Liver (tissue), 9 donors: ENCODE results near the gene RALGPS2. TPM values are rescaled to one million over a fixed set of nuclear protein-coding genes. Genes with fewer than 3 reads are reported as not detected.

Experiments
- DNase-seq: peaks from one replicate; pipeline ENCODE4 v3.0.0-alpha.2; 2017; ENCODE audit warnings: low spot score
- H3K27ac ChIP-seq, 2 donors: one replicate each; pipeline ENCODE4 v1.7.0; 2013; ENCODE audit warnings: inconsistent platforms in 2 of 2, low read length in 2 of 2, control low read depth in 1 of 2, low read depth in 1 of 2, mild to moderate bottlenecking in 1 of 2
- H3K27me3 ChIP-seq, 4 donors: one replicate each; pipeline versions ENCODE4 v1.6.1 to v1.7.0; 2013; ENCODE audit warnings: low read length in 3 of 4, inconsistent platforms in 1 of 4, mild to moderate bottlenecking in 1 of 4, moderate library complexity in 1 of 4; ENCODE audit not compliant: control insufficient read depth in 4 of 4, insufficient read depth in 4 of 4
- H3K36me3 ChIP-seq, 4 donors: one replicate each; pipeline versions ENCODE4 v1.6.1 to v1.7.0; 2013; ENCODE audit warnings: low read length in 3 of 4, mild to moderate bottlenecking in 3 of 4, low read depth in 1 of 4, moderate library complexity in 1 of 4; ENCODE audit not compliant: control insufficient read depth in 4 of 4, insufficient read depth in 3 of 4
- H3K4me1 ChIP-seq, 4 donors: one replicate each; pipeline versions ENCODE4 v1.6.1 to v1.7.0; 2013; ENCODE audit warnings: low read length in 3 of 4, mild to moderate bottlenecking in 3 of 4, moderate library complexity in 1 of 4; ENCODE audit not compliant: control insufficient read depth in 4 of 4, insufficient read depth in 4 of 4
- H3K4me3 ChIP-seq, 3 donors: one replicate each; pipeline versions ENCODE4 v1.6.1 to v1.7.0; 2013; ENCODE audit warnings: low read length in 3 of 3, control low read depth in 1 of 3, low read depth in 1 of 3, mild to moderate bottlenecking in 1 of 3
- H3K9ac ChIP-seq, 2 donors: one replicate each; pipeline ENCODE4 v1.7.0; 2013; ENCODE audit warnings: low read length in 2 of 2, mild to moderate bottlenecking in 2 of 2, moderate library complexity in 2 of 2, control low read depth in 1 of 2, low read depth in 1 of 2
- H3K9me3 ChIP-seq, 4 donors: one replicate each; pipeline versions ENCODE4 v1.6.1 to v1.7.0; 2013; ENCODE audit warnings: low read length in 3 of 4; ENCODE audit not compliant: control insufficient read depth in 4 of 4
- EGR1 ChIP-seq, 2 donors: IDR thresholded peaks; 2 replicates each; pipeline ENCODE4 v1.6.1; 2016 to 2018; ENCODE audit warnings: antibody characterized with exemption in 2 of 2, low read depth in 2 of 2
- FOXA1 ChIP-seq: IDR thresholded peaks from 2 replicates; pipeline ENCODE4 v1.6.1; 2016; ENCODE audit warnings: antibody characterized with exemption
- FOXA2 ChIP-seq: IDR thresholded peaks from 2 replicates; pipeline ENCODE4 v1.6.1; 2016; ENCODE audit warnings: antibody characterized with exemption
- GABPA ChIP-seq, 2 donors: IDR thresholded peaks in 1 of 2; conservative IDR thresholded peaks in 1 of 2; 2 replicates each; pipeline ENCODE4 v1.6.1; 2016; ENCODE audit warnings: antibody characterized with exemption in 2 of 2, mild to moderate bottlenecking in 1 of 2, moderate library complexity in 1 of 2
- HNF4A ChIP-seq, 2 donors: conservative IDR thresholded peaks; 2 replicates each; pipeline ENCODE4 v1.6.1; 2016; ENCODE audit warnings: antibody characterized with exemption in 2 of 2, mild to moderate bottlenecking in 2 of 2
- HNF4G ChIP-seq: IDR thresholded peaks from 2 replicates; pipeline ENCODE4 v1.6.1; 2016; ENCODE audit warnings: antibody characterized with exemption
- JUND ChIP-seq, 2 donors: IDR thresholded peaks; 2 replicates each; pipeline ENCODE4 v1.6.1; 2016; ENCODE audit warnings: antibody characterized with exemption in 2 of 2
- NR2F2 ChIP-seq: IDR thresholded peaks from 2 replicates; pipeline ENCODE4 v1.6.1; 2016; ENCODE audit warnings: antibody characterized with exemption
- RAD21 ChIP-seq, 2 donors: IDR thresholded peaks; 2 replicates each; pipeline ENCODE4 v1.6.1; 2016; ENCODE audit warnings: antibody characterized with exemption in 2 of 2, mild to moderate bottlenecking in 2 of 2
- RXRA ChIP-seq, 2 donors: IDR thresholded peaks; 2 replicates each; pipeline ENCODE4 v1.6.1; 2017 to 2018; ENCODE audit warnings: antibody characterized with exemption in 2 of 2, mild to moderate bottlenecking in 1 of 2
- SP1 ChIP-seq: IDR thresholded peaks from 2 replicates; pipeline ENCODE4 v1.6.1; 2018; ENCODE audit warnings: antibody characterized with exemption, mild to moderate bottlenecking
- TAF1 ChIP-seq: conservative IDR thresholded peaks from 2 replicates; pipeline ENCODE4 v1.6.1; 2016; ENCODE audit warnings: antibody characterized with exemption, mild to moderate bottlenecking
- YY1 ChIP-seq: IDR thresholded peaks from 2 replicates; pipeline ENCODE4 v1.6.1; 2016; ENCODE audit warnings: antibody characterized with exemption, mild to moderate bottlenecking
- ZBTB33 ChIP-seq: IDR thresholded peaks from 2 replicates; pipeline ENCODE4 v1.6.1; 2016; ENCODE audit warnings: antibody characterized with exemption
- WGBS: extraction: QIAGEN DNeasy Blood & Tissue Kit; methylation state at CpG from one replicate; pipeline ENCODE4 v1.1.7; 2013; 5-methylcytosine and 5-hydroxymethylcytosine counted together
- polyA plus RNA-seq, 2 donors: library from polyadenylated mRNA; stranded (reverse) in 1 of 2; unstranded in 1 of 2; fragments of 200-250 nt in 1 of 2; fragments of >200 nt in 1 of 2; fragmentation: Nextera tagmentation in 1 of 2; extraction: Ambion mirVana in 1 of 2; gene quantifications; one replicate each; pipeline versions ENCODE4 v1.2.1 to v1.2.3, GENCODE V29; 2013 to 2015
- total RNA-seq, 2 donors: library from RNA; depleted of rRNA; stranded (reverse); fragments of >200 nt; gene quantifications; one replicate each; pipeline ENCODE4 v1.2.3, GENCODE V29; 2014
- TF ChIP-seq, protein P1 (sequence below): IDR thresholded peaks from 2 replicates; pipeline ENCODE4 v1.6.1; 2016; ENCODE audit warnings: antibody characterized with exemption
- TF ChIP-seq, protein P2 (sequence below): fragments of 150-350 bp; IDR thresholded peaks from 2 replicates; pipeline ENCODE4 v1.5.1; 2017; ENCODE audit warnings: improper control_type of control experiment, low read depth, low read length; ENCODE audit not compliant: missing input control
- TF ChIP-seq, protein P3 (sequence below): IDR thresholded peaks from 2 replicates; pipeline ENCODE4 v1.6.1; 2016; ENCODE audit warnings: antibody characterized with exemption
- TF ChIP-seq, protein P4 (sequence below): IDR thresholded peaks from 2 replicates; pipeline ENCODE4 v1.6.1; 2016; ENCODE audit warnings: antibody characterized with exemption, mild to moderate bottlenecking
- donor health status: healthy.
- donor health status: healthy.
- donor health status: healthy.
- donor health status: healthy.
- donor health status: healthy.

The RALGPS2 gene
- total and polyA plus RNA-seq, 4 donors: 8.1 to 39.2 (median 16.9) TPM

DNA sequence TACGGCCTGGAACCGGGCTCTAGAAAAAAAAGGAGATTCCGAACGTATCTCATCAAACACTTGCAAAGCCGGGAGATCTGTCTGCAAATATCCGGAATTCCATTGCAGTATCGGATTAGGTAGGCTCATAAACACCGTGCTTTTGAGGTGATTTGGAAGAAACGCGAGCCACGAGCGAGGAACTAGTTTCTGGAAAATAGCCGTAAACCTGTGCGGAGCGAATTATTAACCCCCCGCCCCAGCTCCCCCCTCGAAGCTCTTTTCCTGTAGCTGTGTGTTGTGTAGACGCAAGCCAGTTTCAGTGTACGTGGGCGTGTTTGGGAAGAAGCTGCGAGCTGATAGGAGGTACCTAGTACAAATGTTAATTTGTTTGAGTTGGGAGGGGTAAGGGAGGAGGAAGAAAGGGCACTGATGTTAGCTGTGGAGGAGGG, 1.1 kb downstream of the RALGPS2 start:
- WGBS: under 1% methylated on average over 21 of the region's 21 CpGs
- Histone ChIP-seq H3K9me3 (no peaks in the 10 kb centered on the region), H3K4me1 (peaks cover 3 to 24% (median 8%) of the 10 kb centered on the region in 4 donors), H3K27ac (peak overlapping the region; percentile 90 to 96), H3K4me3 (peak overlapping the region; percentile 67 to 100 (median 87)), H3K36me3 (peaks cover 0 to 2% (median 0%) of the 10 kb centered on the region in 4 donors), H3K9ac (peak overlapping the region; percentile 91 to 97), H3K27me3 (no peaks in the 10 kb centered on the region)
- TF ChIP-seq YY1 (no peak), GABPA (IDR thresholded peaks at IDR 0.05 in 1 of 2, conservative IDR thresholded peaks at IDR 0.05 in 1 of 2) (no peak), FOXA1 (no peak), SP1 (peak; percentile 67), RAD21 (IDR thresholded peaks at IDR 0.05) (peak; percentile 45 to 67), RXRA (IDR thresholded peaks at IDR 0.05) (peak; percentile 50 to 74), EGR1 (IDR thresholded peaks at IDR 0.05; ENCODE audit: low read depth in 2 of 2) (peak; percentile 97 to 98), FOXA2 (no peak), HNF4G (no peak), TAF1 (peak; percentile 71), ZBTB33 (peak; percentile 69), NR2F2 (peak; percentile 26), JUND (IDR thresholded peaks at IDR 0.05) (peak in 1 of 2 donors; percentile 60), HNF4A (conservative IDR thresholded peaks at IDR 0.05) (peak; percentile 60 to 66)
- TF ChIP-seq, protein P1, sequence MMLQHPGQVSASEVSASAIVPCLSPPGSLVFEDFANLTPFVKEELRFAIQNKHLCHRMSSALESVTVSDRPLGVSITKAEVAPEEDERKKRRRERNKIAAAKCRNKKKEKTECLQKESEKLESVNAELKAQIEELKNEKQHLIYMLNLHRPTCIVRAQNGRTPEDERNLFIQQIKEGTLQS: no peak
- TF ChIP-seq, protein P2, sequence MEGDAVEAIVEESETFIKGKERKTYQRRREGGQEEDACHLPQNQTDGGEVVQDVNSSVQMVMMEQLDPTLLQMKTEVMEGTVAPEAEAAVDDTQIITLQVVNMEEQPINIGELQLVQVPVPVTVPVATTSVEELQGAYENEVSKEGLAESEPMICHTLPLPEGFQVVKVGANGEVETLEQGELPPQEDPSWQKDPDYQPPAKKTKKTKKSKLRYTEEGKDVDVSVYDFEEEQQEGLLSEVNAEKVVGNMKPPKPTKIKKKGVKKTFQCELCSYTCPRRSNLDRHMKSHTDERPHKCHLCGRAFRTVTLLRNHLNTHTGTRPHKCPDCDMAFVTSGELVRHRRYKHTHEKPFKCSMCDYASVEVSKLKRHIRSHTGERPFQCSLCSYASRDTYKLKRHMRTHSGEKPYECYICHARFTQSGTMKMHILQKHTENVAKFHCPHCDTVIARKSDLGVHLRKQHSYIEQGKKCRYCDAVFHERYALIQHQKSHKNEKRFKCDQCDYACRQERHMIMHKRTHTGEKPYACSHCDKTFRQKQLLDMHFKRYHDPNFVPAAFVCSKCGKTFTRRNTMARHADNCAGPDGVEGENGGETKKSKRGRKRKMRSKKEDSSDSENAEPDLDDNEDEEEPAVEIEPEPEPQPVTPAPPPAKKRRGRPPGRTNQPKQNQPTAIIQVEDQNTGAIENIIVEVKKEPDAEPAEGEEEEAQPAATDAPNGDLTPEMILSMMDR: no peak
- TF ChIP-seq, protein P3, sequence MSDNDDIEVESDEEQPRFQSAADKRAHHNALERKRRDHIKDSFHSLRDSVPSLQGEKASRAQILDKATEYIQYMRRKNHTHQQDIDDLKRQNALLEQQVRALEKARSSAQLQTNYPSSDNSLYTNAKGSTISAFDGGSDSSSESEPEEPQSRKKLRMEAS: peak; percentile 59
- TF ChIP-seq, protein P4, sequence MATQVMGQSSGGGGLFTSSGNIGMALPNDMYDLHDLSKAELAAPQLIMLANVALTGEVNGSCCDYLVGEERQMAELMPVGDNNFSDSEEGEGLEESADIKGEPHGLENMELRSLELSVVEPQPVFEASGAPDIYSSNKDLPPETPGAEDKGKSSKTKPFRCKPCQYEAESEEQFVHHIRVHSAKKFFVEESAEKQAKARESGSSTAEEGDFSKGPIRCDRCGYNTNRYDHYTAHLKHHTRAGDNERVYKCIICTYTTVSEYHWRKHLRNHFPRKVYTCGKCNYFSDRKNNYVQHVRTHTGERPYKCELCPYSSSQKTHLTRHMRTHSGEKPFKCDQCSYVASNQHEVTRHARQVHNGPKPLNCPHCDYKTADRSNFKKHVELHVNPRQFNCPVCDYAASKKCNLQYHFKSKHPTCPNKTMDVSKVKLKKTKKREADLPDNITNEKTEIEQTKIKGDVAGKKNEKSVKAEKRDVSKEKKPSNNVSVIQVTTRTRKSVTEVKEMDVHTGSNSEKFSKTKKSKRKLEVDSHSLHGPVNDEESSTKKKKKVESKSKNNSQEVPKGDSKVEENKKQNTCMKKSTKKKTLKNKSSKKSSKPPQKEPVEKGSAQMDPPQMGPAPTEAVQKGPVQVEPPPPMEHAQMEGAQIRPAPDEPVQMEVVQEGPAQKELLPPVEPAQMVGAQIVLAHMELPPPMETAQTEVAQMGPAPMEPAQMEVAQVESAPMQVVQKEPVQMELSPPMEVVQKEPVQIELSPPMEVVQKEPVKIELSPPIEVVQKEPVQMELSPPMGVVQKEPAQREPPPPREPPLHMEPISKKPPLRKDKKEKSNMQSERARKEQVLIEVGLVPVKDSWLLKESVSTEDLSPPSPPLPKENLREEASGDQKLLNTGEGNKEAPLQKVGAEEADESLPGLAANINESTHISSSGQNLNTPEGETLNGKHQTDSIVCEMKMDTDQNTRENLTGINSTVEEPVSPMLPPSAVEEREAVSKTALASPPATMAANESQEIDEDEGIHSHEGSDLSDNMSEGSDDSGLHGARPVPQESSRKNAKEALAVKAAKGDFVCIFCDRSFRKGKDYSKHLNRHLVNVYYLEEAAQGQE: peak; percentile 79
- peak; percentile 74 for DNase-seq
